Cardiac septum (tissue), 1 donor: ENCODE measurements around the gene CXorf65. TPM values are rescaled to one million over a fixed set of nuclear protein-coding genes. Genes with fewer than 3 reads are reported as not detected.

ENCODE experiments used
- DNase-seq: peaks from one replicate; pipeline ENCODE4 v3.0.0-alpha.2; 2020; ENCODE audit warnings: low spot score
- intact Hi-C: fragments of 100-400 bp; cut with DNase I; formaldehyde crosslinking; loops from one replicate; pipeline ENCODE4 v1.14.0; 2022
- total RNA-seq: library from RNA; stranded (reverse); fragmentation: NEBNext Ultra II Directional; extraction: Animal tissue kit (Norgen Biotek cat#: 25700); gene quantifications from one replicate; pipeline ENCODE4 v1.2.1, GENCODE V29; 2021
- donor health status: DM: no; HTN: no; CAD: no.

Gene CXorf65
- total RNA-seq, 1 donor from 2014 or later: not detected

DNA sequence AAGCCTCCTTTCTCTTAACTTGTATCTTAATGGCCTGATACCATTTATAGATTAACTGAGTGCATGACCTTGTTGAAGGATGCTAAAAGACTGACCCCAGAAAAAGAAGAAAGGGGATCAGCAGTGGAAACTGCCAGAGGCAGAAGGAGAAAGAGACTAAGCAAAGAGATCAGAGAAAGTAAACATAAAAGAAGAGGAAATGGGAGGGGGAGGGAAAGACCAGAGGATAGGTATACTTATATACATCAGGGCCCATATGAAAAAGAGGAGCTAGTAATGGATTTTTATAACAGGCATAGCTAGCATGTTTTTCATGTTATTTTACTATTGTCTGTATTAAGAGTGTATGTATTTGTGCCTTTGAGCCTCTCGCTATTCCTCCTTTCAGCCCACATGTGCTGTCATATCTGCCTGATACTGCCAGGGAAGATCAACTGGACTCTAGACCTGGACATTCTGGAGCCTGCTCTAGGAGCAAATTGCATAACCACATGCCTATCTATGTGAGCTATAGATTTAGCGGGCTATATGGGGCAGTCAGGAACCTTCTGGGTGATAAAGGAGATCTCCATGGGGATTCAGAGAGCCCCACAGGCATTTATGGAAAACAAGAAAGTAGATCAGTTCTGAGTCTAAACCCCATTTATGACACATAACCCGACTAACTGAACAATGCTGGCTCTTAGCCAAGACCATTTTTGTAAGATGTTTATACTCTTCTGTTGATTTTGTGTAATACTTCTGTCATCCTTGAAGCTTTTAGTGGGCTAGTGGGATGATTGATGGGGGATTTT lies 25.0 kb downstream of the CXorf65 start:
- DNase-seq: no peak
- intact Hi-C loops: no loop called here

GRCh38 chrX:71070531-71070930 lies 36.0 kb downstream of the CXorf65 start:
- intact Hi-C loops: no loop called here
- no peak for DNase-seq

DNA sequence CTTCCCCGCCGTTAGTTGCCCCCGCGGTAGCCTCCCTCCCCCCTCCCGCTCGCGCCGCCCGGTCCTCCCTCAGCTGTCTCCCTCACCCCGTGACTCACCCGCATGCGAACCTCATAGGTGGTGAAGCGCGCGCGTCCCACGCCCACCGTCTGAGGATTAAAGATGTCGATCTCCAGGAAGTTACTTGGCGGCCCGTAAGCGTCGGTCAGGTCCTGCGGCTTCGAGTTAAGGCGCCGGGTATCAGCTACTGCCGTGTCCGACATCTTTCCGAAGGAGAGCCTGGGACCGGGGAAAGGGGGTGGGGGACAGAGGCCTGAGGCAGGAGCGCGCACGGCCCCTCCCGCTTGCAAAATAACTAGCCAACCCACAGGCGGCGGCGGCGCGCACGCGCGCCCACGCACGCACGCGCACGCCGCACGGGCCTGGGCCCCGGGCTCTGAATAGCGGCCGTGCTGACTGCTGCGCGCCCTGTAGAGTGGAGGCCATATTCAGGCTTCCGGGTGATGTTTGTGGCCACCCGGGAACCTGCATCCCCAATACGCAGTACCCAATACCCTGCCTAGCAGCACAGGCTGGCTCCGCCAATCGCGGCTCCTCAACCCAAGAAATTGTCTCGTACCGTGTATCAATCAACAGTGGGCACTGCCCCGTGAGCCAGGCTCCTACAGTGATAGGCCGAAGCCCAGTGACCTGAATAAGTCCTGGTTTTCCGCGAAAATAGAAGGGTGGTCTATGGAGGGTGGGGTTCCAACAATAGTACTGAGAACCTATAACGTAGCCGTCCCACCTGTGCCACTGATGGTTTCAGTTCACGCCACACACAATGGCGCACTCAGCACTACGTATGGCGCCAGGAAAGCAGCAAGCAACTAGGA lies 38.3 kb downstream of the CXorf65 start, which contains the start of gene SNX12:
SNX12 (minus strand) TSS at position 291 of the 875 bp plus-strand sequence; CDS start at position 263, 28 bp downstream.
- intact Hi-C loops: no loop called here
- DNase-seq: peak; percentile 93

DNA sequence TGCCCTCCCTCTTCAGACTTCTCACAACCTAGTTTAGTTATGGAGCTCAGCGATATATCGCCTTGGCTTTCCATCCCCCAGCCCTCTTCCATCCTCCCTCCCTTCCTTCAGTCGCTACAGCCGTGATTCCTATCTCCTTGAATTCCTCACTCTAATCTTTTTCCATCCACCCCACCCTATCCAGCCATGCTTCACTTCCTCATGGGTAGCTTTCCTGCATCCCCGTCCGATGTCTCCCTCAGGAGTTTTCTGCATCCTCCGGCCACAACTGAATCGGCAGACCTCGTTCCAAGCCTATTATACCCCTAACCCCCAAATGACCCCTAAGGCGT lies 38.9 kb downstream of the CXorf65 start:
- intact Hi-C loops: no loop called here

GRCh38 chrX:71067089-71067488 lies 39.5 kb downstream of the CXorf65 start:
- intact Hi-C loops: no loop called here

More for the DNA sequence above, 38.9 kb downstream of the CXorf65 start:
- no peak for DNase-seq

DNA sequence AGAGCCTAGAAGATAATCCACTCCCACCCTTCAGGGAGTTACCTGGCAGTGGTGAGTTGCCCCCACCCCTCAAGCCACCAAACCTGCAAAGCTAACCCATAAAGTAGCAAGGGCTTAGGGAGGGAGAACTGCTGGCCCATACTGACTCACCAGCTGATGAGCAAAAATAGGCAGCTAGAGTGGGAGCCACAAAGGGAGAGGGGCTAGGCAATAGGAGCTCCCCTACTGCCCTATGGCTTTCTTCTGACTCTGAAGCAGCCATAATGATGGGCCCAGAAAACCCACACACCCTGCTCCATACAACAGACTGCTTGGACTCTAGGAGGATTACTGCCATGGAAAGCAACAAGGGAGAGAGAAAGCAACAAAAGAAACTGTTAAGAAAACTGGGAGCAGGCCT lies 46.4 kb downstream of the CXorf65 start:
- no peak for DNase-seq
- intact Hi-C loops: no loop called here

More at GRCh38 chrX:71067089-71067488, 39.5 kb downstream of the CXorf65 start:
- DNase-seq: no peak

GRCh38 chrX:71057848-71058530 lies 48.6 kb downstream of the CXorf65 start:
- intact Hi-C loops: no loop called here
- no peak for DNase-seq

DNA sequence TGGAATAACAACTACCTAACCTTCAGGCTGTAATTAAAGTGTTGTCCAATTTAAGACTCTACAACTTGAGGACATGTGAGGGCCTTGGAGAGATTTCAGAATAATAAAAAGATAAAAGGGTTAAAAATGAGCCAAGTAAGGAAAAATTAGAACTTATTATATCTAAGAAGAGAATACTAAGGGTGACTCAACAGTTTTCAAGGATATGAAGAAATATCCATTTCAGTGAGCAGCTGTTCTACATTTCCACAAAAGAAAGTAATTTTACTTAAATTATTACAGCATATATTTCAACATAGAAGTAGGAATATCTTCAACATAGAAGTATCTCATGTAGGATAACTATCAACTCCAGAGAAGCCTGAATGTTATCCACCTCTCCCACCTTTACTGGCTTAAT lies 49.7 kb downstream of the CXorf65 start:
- intact Hi-C loops: no loop called here
- DNase-seq: no peak

Other genes with a start within 250 kb of the CXorf65 start
- gene TEX11, start 198.0 kb downstream of the CXorf65 start, total RNA-seq: not detected
- not detected for gene SLC7A3, start 175.6 kb downstream of the CXorf65 start, total RNA-seq
- gene SNX12, start 38.4 kb downstream of the CXorf65 start, total RNA-seq: 52.7 TPM
- gene FOXO4, start 10.9 kb downstream of the CXorf65 start, total RNA-seq: 37.4 TPM
- gene IL2RG, start 4.8 kb upstream of the CXorf65 start, total RNA-seq: 2.3 TPM
- gene MED12, start 11.9 kb upstream of the CXorf65 start, total RNA-seq: 19.1 TPM
- gene NLGN3, start 38.1 kb upstream of the CXorf65 start, total RNA-seq: 0.67 TPM
- gene GJB1, start 116.5 kb upstream of the CXorf65 start, total RNA-seq: not detected
- 12.7 TPM for gene ZMYM3, start 147.4 kb upstream of the CXorf65 start, total RNA-seq
- gene NONO, start 176.9 kb upstream of the CXorf65 start, total RNA-seq: 107 TPM
- gene ITGB1BP2, start 195.0 kb upstream of the CXorf65 start, total RNA-seq: 85.5 TPM